ENCODE measurements around the gene TMEM117.

The TMEM117 gene

GRCh38 chr12:44003721-44004120 is 167.8 kb downstream of the TMEM117 start:
- TF ChIP-seq CTCF (IDR thresholded peaks at IDR 0.05; ENCODE audit: low read depth, low read length, missing control alignments) = no peak
- no peak overlapping the region for H3K4me3 ChIP-seq (ENCODE audit: low read depth, low read length)
- no peak for DNase-seq (ENCODE audit: low read depth)

GRCh38 chr12:44015333-44015941 is 179.6 kb downstream of the TMEM117 start:
- peak; percentile 44 for TF ChIP-seq CTCF (IDR thresholded peaks at IDR 0.05; ENCODE audit: low read depth, low read length, missing control alignments)
- no peak overlapping the region for H3K4me3 ChIP-seq (ENCODE audit: low read depth, low read length)
- peak; percentile 36 for DNase-seq (ENCODE audit: low read depth)

- DNase-seq (ENCODE audit: low read depth) = no peak
- no peak for TF ChIP-seq CTCF (IDR thresholded peaks at IDR 0.05; ENCODE audit: low read depth, low read length, missing control alignments)
- no peak overlapping the region for H3K4me3 ChIP-seq (ENCODE audit: low read depth, low read length)
Measured at GRCh38 chr12:44017216-44017615, 181.3 kb downstream of the TMEM117 start.

GRCh38 chr12:44019118-44019517 is 183.2 kb downstream of the TMEM117 start:
- no peak for DNase-seq (ENCODE audit: low read depth)
- H3K4me3 ChIP-seq (ENCODE audit: low read depth, low read length) = no peak overlapping the region
- no peak for TF ChIP-seq CTCF (IDR thresholded peaks at IDR 0.05; ENCODE audit: low read depth, low read length, missing control alignments)

GRCh38 chr12:44020555-44020954 is 184.7 kb downstream of the TMEM117 start:
- H3K4me3 ChIP-seq (ENCODE audit: low read depth, low read length) = no peak overlapping the region
- no peak for TF ChIP-seq CTCF (IDR thresholded peaks at IDR 0.05; ENCODE audit: low read depth, low read length, missing control alignments)
- no peak for DNase-seq (ENCODE audit: low read depth)

- no peak for TF ChIP-seq CTCF (IDR thresholded peaks at IDR 0.05; ENCODE audit: low read depth, low read length, missing control alignments)
- H3K4me3 ChIP-seq (ENCODE audit: low read depth, low read length) = no peak overlapping the region
- peak; percentile 36 for DNase-seq (ENCODE audit: low read depth)
Measured at GRCh38 chr12:44021471-44021971, 185.6 kb downstream of the TMEM117 start.

- DNase-seq (ENCODE audit: low read depth) = no peak
- H3K4me3 ChIP-seq (ENCODE audit: low read depth, low read length) = no peak overlapping the region
- TF ChIP-seq CTCF (IDR thresholded peaks at IDR 0.05; ENCODE audit: low read depth, low read length, missing control alignments) = no peak
Measured at GRCh38 chr12:44025499-44025898, 189.6 kb downstream of the TMEM117 start.

Data from GM12864 (cell line).